Right lobe of liver (tissue), 4 donors: ENCODE results near the gene ARHGAP23.

Experiments used
- CTCF ChIP-seq, 4 donors: fragments of 200-600 bp in 3 of 4; fragments of 450-650 bp in 1 of 4; IDR thresholded peaks; one replicate each; pipeline versions ENCODE4 v1.5.1 to v1.8.0; 2016 to 2022; ENCODE audit warnings: antibody characterized with exemption in 4 of 4, mild to moderate bottlenecking in 2 of 4
- POLR2A ChIP-seq: fragments of 450-650 bp; IDR thresholded peaks from one replicate; pipeline ENCODE4 v1.6.1; 2017; ENCODE audit warnings: antibody characterized with exemption, mild to moderate bottlenecking
- donor health status: DM: no; HTN: no; CAD: no.
- donor health status: DM: no; HTN: no; CAD: no.
- donor health status: DM: no; HTN: yes; CAD: no.

GRCh38 chr17:38552343-38552742 lies 124.1 kb downstream of the ARHGAP23 start:
- TF ChIP-seq CTCF (IDR thresholded peaks at IDR 0.05) (no peak), POLR2A (no peak)
